ENCODE results near the gene NFKB2.

DNA sequence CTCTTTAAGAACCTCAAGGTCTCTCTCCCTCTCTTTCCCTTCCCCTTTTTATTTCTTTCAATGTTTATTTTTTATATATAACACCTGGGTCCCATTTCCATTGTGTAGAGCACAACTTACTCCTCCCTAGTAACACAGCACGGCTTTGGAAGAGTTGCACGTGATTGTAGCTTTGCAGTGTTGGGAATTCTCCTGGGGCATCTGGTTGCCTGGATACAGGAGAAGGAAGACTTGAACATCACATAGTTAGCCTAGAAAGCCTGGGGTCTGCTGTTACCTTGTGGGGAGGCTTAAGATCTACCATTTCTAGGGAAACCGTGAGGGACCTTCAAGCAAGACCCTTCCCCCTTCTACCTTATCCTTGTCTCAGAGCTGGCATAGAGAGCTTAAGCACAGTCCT lies 41.1 kb upstream of the NFKB2 start:
- TF ChIP-seq CTCF (IDR thresholded peaks at IDR 0.05; ENCODE audit: insufficient read depth, low read length, poor library complexity, severe bottlenecking) (no peak), EZH2phosphoT487 (conservative IDR thresholded peaks at IDR 0.05; ENCODE audit: low read length) (no peak)
